Naive B cell (primary cell): ENCODE results near the gene MGMT. TPM values are rescaled to one million over a fixed set of nuclear protein-coding genes. Genes with fewer than 3 reads are reported as not detected.

Experiments used
- ATAC-seq, 2 donors: fragments of 150-1000 bp; cut with Tn5 transposase; 2 replicates each; pipeline ENCODE4 v1.10.0; 2021; ENCODE audit warnings: low read depth in 2 of 2, mild to moderate bottlenecking in 2 of 2, moderate library complexity in 2 of 2
- DNase-seq: peaks from one replicate; pipeline ENCODE4 v3.0.0; 2022
- H3K27ac Mint-ChIP-seq, 6 donors: one replicate each; pipeline ENCODE4 v1.8.0; 2020 to 2022; ENCODE audit warnings: mild to moderate bottlenecking in 6 of 6, mixed read lengths in 6 of 6, moderate library complexity in 5 of 6, inconsistent platforms in 2 of 6
- H3K27me3 Mint-ChIP-seq, 3 donors: one replicate each; pipeline ENCODE4 v1.8.0; 2021 to 2022; ENCODE audit warnings: mixed read lengths in 3 of 3, mild to moderate bottlenecking in 1 of 3
- H3K36me3 Mint-ChIP-seq, 2 donors: one replicate each; pipeline ENCODE4 v1.8.0; 2020 to 2022; ENCODE audit warnings: mixed read lengths in 2 of 2, inconsistent platforms in 1 of 2, mild to moderate bottlenecking in 1 of 2
- H3K4me1 Mint-ChIP-seq, 3 donors: one replicate each; pipeline ENCODE4 v1.8.0; 2020 to 2022; ENCODE audit warnings: mixed read lengths in 3 of 3, inconsistent platforms in 1 of 3, mild to moderate bottlenecking in 1 of 3, moderate library complexity in 1 of 3
- H3K4me3 Mint-ChIP-seq, 8 donors: one replicate each; pipeline ENCODE4 v1.8.0; 2020 to 2022; ENCODE audit warnings: mild to moderate bottlenecking in 8 of 8, mixed read lengths in 8 of 8, moderate library complexity in 8 of 8, inconsistent platforms in 2 of 8
- H3K9me3 Mint-ChIP-seq, 7 donors: one replicate each; pipeline ENCODE4 v1.8.0; 2020 to 2022; ENCODE audit warnings: mixed read lengths in 7 of 7, mild to moderate bottlenecking in 5 of 7, inconsistent platforms in 2 of 7, moderate library complexity in 1 of 7
- polyA plus RNA-seq, 6 donors: library from polyadenylated mRNA; unstranded; fragments of 300-500 nt; fragmentation: Illumina TruSeq; gene quantifications; one replicate each; pipeline ENCODE4 v1.2.3, GENCODE V29; 2021; ENCODE audit warnings: low read depth in 6 of 6

MGMT gene
- polyA plus RNA-seq, 6 donors from 2014 or later, result 29.3 to 46.2 (median 38.2) TPM

- peaks cover 0 to 4% (median 0%) of the 10 kb centered on the region in 3 donors for H3K27me3 Mint-ChIP-seq
- no peaks in the 10 kb centered on the region for H3K9me3 Mint-ChIP-seq
- ATAC-seq (no peak), DNase-seq (no peak)
- peaks cover 0 to 19% (median 3%) of the 10 kb centered on the region in 3 donors for H3K4me1 Mint-ChIP-seq
- no peaks in the 10 kb centered on the region for H3K36me3 Mint-ChIP-seq
- peak overlapping the region in 1 of 6 donors; percentile 44 for H3K27ac Mint-ChIP-seq
- H3K4me3 Mint-ChIP-seq, result peak overlapping the region; percentile 68 to 90 (median 80)
Observed at GRCh38 chr10:129465796-129466702, 992 bp upstream of the MGMT start.

- Mint-ChIP-seq H3K27ac (peak overlapping the region; percentile 59 to 95 (median 78)), H3K36me3 (no peaks in the 10 kb centered on the region), H3K4me3 (peak overlapping the region; percentile 78 to 95 (median 89)), H3K27me3 (no peaks in the 10 kb centered on the region), H3K4me1 (peaks cover under 1 to 31% (median 3%) of the 10 kb centered on the region in 3 donors), H3K9me3 (no peaks in the 10 kb centered on the region)
- no peak for ATAC-seq
- DNase-seq, result no peak
Observed at GRCh38 chr10:129467359-129468064, 471 bp downstream of the MGMT start.

- DNase-seq, result no peak
- Mint-ChIP-seq H3K9me3 (no peaks in the 10 kb centered on the region), H3K36me3 (no peaks in the 10 kb centered on the region), H3K4me3 (peak overlapping the region; percentile 78 to 95 (median 89)), H3K4me1 (peaks cover 8 to 38% (median 10%) of the 10 kb centered on the region in 3 donors), H3K27ac (peak overlapping the region in 5 of 6 donors; percentile 59 to 95 (median 88)), H3K27me3 (no peaks in the 10 kb centered on the region)
- no peak for ATAC-seq
Observed at GRCh38 chr10:129468187-129468586, 1.1 kb downstream of the MGMT start.

- Mint-ChIP-seq H3K27ac (peak overlapping the region in 3 of 6 donors; percentile 6 to 67 (median 52)), H3K4me1 (peaks cover 29 to 58% (median 30%) of the 10 kb centered on the region in 3 donors), H3K9me3 (no peaks in the 10 kb centered on the region), H3K4me3 (peak overlapping the region in 1 of 8 donors; percentile 90), H3K27me3 (no peaks in the 10 kb centered on the region), H3K36me3 (no peaks in the 10 kb centered on the region)
- ATAC-seq, result no peak
- no peak for DNase-seq
Observed at GRCh38 chr10:129470103-129470851, 3.2 kb downstream of the MGMT start.

GRCh38 chr10:129471447-129472175 lies 4.6 kb downstream of the MGMT start:
- DNase-seq, result no peak
- H3K4me1 Mint-ChIP-seq, result peaks cover 33 to 59% (median 39%) of the 10 kb centered on the region in 3 donors
- no peaks in the 10 kb centered on the region for H3K9me3 Mint-ChIP-seq
- peak overlapping the region in 3 of 6 donors; percentile 13 to 72 (median 69) for H3K27ac Mint-ChIP-seq
- no peaks in the 10 kb centered on the region for H3K27me3 Mint-ChIP-seq
- no peak for ATAC-seq
- no peak overlapping the region for H3K4me3 Mint-ChIP-seq
- H3K36me3 Mint-ChIP-seq, result no peaks in the 10 kb centered on the region

- no peaks in the 10 kb centered on the region for H3K27me3 Mint-ChIP-seq
- peak overlapping the region; percentile 88 to 98 (median 94) for H3K27ac Mint-ChIP-seq
- peaks cover 38 to 57% (median 51%) of the 10 kb centered on the region in 3 donors for H3K4me1 Mint-ChIP-seq
- DNase-seq, result peak; percentile 56
- H3K4me3 Mint-ChIP-seq, result peak overlapping the region; percentile 61 to 88 (median 75)
- H3K36me3 Mint-ChIP-seq, result no peaks in the 10 kb centered on the region
- ATAC-seq, result peak; percentile 82 to 83
- no peaks in the 10 kb centered on the region for H3K9me3 Mint-ChIP-seq
Observed at GRCh38 chr10:129472696-129473555, 5.9 kb downstream of the MGMT start.

- Mint-ChIP-seq H3K4me3 (peak overlapping the region in 1 of 8 donors; percentile 64), H3K9me3 (peaks cover 0 to 2% (median 0%) of the 10 kb centered on the region in 7 donors), H3K27ac (peak overlapping the region in 3 of 6 donors; percentile 62 to 92 (median 69)), H3K27me3 (no peaks in the 10 kb centered on the region), H3K4me1 (peaks cover 39 to 52% (median 49%) of the 10 kb centered on the region in 3 donors), H3K36me3 (no peaks in the 10 kb centered on the region)
- no peak for DNase-seq
- ATAC-seq, result no peak
Observed at GRCh38 chr10:129474642-129475041, 7.6 kb downstream of the MGMT start.

- no peak for DNase-seq
- H3K4me3 Mint-ChIP-seq, result no peak overlapping the region
- H3K4me1 Mint-ChIP-seq, result peaks cover 39 to 52% (median 42%) of the 10 kb centered on the region in 3 donors
- peaks cover 0 to 11% (median 7%) of the 10 kb centered on the region in 7 donors for H3K9me3 Mint-ChIP-seq
- H3K36me3 Mint-ChIP-seq, result peaks cover 7 to 12% of the 10 kb centered on the region in 2 donors
- no peaks in the 10 kb centered on the region for H3K27me3 Mint-ChIP-seq
- peak overlapping the region in 1 of 6 donors; percentile 28 for H3K27ac Mint-ChIP-seq
- ATAC-seq, result no peak
Observed at GRCh38 chr10:129476431-129476830, 9.4 kb downstream of the MGMT start.

GRCh38 chr10:129477051-129477450 lies 10.0 kb downstream of the MGMT start:
- H3K27ac Mint-ChIP-seq, result peak overlapping the region in 2 of 6 donors; percentile 62 to 88
- peaks cover 0 to 17% (median 13%) of the 10 kb centered on the region in 7 donors for H3K9me3 Mint-ChIP-seq
- H3K4me1 Mint-ChIP-seq, result peaks cover 37 to 52% (median 39%) of the 10 kb centered on the region in 3 donors
- ATAC-seq (no peak), DNase-seq (no peak)
- peak overlapping the region in 2 of 8 donors; percentile 2 to 74 for H3K4me3 Mint-ChIP-seq
- peaks cover 13 to 17% of the 10 kb centered on the region in 2 donors for H3K36me3 Mint-ChIP-seq
- H3K27me3 Mint-ChIP-seq, result no peaks in the 10 kb centered on the region

GRCh38 chr10:129481641-129482040 lies 14.6 kb downstream of the MGMT start:
- peaks cover 15 to 51% (median 42%) of the 10 kb centered on the region in 7 donors for H3K9me3 Mint-ChIP-seq
- ATAC-seq (no peak), DNase-seq (no peak)
- H3K36me3 Mint-ChIP-seq, result peaks cover 29 to 48% of the 10 kb centered on the region in 2 donors
- H3K27ac Mint-ChIP-seq, result no peak overlapping the region
- no peaks in the 10 kb centered on the region for H3K27me3 Mint-ChIP-seq
- H3K4me1 Mint-ChIP-seq, result peaks cover 9 to 13% (median 13%) of the 10 kb centered on the region in 3 donors
- no peak overlapping the region for H3K4me3 Mint-ChIP-seq

GRCh38 chr10:129483430-129484010 lies 16.5 kb downstream of the MGMT start:
- Mint-ChIP-seq H3K4me3 (no peak overlapping the region), H3K27me3 (no peaks in the 10 kb centered on the region), H3K9me3 (peaks cover 15 to 55% (median 42%) of the 10 kb centered on the region in 7 donors), H3K36me3 (peaks cover 29 to 48% of the 10 kb centered on the region in 2 donors), H3K4me1 (peaks cover 4 to 10% (median 6%) of the 10 kb centered on the region in 3 donors), H3K27ac (no peak overlapping the region)
- DNase-seq (no peak), ATAC-seq (no peak)
